GM12891 (cell line): ENCODE results near the gene SLIT2.

Source experiments
- PAX5 ChIP-seq: IDR thresholded peaks from 2 replicates; pipeline ENCODE4 v1.6.1; 2011; ENCODE audit warnings: low read length, moderate library complexity, mild to moderate bottlenecking; ENCODE audit not compliant: insufficient read depth, severe bottlenecking
- POLR2A ChIP-seq: IDR thresholded peaks from 2 replicates; pipeline ENCODE4 v1.6.1; 2011; ENCODE audit warnings: low read depth, low read length, control low read depth
- POLR2AphosphoS5 ChIP-seq: IDR thresholded peaks from 2 replicates; pipeline ENCODE4 v1.6.1; 2011; ENCODE audit warnings: low read depth, low read length, control low read depth
- POU2F2 ChIP-seq: IDR thresholded peaks from 2 replicates; pipeline ENCODE4 v1.6.1; 2011; ENCODE audit warnings: low read depth, mild to moderate bottlenecking, control low read depth, low read length, moderate library complexity

GRCh38 chr4:20254511-20255250 lies 3.0 kb downstream of the SLIT2 start:
- TF ChIP-seq POLR2A (no peak), POU2F2 (no peak), PAX5 (no peak), POLR2AphosphoS5 (no peak)
